Measurements from ENCODE around the gene C10orf143.

The C10orf143 gene

DNA sequence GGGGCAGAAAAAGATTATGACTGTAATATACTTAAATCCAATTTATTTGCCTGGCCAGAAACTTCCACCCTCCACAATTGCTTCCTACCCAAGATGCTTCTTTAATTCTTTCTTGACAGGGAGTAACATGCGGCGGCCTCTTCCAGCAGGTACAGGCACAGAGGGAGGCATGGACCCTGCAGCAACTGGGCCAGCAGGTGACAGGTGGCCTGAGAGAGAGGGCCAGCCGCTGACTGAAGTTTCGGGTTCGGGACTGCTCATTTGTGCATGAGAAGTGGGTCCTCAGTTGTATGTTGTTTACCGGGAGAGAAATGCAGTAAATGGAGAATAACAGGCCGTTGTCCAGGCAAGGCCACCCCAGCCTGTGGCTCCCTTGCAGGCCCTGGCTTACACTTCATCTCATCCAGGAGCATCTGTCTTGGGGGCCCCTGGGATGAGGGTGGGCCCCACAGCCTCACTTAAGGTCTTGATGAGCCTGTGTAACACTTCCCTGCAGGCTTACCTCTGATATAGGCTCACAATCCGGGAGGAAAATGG is 72.5 kb downstream of the C10orf143 start:
- DNase-seq = peak in 1 of 2 donors; percentile 38

DNA sequence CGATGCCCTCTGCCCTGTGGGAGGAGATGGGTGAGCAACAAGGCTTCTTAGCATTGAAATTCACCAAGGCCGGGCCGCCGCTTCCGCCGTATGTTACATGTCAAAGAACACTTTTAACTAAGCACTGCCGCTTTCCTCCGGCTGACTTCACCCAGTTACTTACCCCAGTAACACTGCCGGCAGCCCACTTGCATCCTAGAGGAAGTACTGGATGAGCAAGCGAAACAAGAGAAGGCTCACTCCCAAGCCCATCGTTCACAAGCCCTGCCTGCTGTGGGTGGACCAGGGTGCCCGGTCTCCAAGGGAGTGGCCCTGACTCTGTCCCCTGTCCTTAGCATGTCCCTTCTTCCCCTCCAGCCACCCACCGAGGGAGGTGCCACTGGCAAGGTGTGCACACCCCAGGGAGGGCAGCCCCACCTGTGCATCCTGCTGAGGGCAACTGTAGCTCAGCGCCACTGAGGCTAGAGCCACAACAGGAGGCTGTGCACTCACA is 73.4 kb downstream of the C10orf143 start:
- no peak overlapping the region for H3K4me3 ChIP-seq
- no peaks in the 10 kb centered on the region for H3K4me1 ChIP-seq
- no peak overlapping the region for H3K27ac ChIP-seq
- DNase-seq = peak in 1 of 2 donors; percentile 54
- TF ChIP-seq, protein P1, sequence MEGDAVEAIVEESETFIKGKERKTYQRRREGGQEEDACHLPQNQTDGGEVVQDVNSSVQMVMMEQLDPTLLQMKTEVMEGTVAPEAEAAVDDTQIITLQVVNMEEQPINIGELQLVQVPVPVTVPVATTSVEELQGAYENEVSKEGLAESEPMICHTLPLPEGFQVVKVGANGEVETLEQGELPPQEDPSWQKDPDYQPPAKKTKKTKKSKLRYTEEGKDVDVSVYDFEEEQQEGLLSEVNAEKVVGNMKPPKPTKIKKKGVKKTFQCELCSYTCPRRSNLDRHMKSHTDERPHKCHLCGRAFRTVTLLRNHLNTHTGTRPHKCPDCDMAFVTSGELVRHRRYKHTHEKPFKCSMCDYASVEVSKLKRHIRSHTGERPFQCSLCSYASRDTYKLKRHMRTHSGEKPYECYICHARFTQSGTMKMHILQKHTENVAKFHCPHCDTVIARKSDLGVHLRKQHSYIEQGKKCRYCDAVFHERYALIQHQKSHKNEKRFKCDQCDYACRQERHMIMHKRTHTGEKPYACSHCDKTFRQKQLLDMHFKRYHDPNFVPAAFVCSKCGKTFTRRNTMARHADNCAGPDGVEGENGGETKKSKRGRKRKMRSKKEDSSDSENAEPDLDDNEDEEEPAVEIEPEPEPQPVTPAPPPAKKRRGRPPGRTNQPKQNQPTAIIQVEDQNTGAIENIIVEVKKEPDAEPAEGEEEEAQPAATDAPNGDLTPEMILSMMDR (IDR thresholded peaks at IDR 0.05) = no peak
- H3K9me3 ChIP-seq = no peaks in the 10 kb centered on the region
- intact Hi-C loops (cut with DNase I; ENCODE audit: low total_unique reads) = no loop called here
- H3K36me3 ChIP-seq = no peaks in the 10 kb centered on the region
- peaks cover 0 to 5% of the 10 kb centered on the region in 2 donors for H3K27me3 ChIP-seq

More for the DNA sequence above, 72.5 kb downstream of the C10orf143 start:
- Histone ChIP-seq H3K36me3 (no peaks in the 10 kb centered on the region), H3K27ac (no peak overlapping the region), H3K4me1 (no peaks in the 10 kb centered on the region), H3K4me3 (no peak overlapping the region), H3K9me3 (no peaks in the 10 kb centered on the region), H3K27me3 (peaks cover 0 to 5% of the 10 kb centered on the region in 2 donors)
- intact Hi-C loops (cut with DNase I; ENCODE audit: low total_unique reads) = no loop called here
- TF ChIP-seq, protein P1 (IDR thresholded peaks at IDR 0.05) = no peak

DNA sequence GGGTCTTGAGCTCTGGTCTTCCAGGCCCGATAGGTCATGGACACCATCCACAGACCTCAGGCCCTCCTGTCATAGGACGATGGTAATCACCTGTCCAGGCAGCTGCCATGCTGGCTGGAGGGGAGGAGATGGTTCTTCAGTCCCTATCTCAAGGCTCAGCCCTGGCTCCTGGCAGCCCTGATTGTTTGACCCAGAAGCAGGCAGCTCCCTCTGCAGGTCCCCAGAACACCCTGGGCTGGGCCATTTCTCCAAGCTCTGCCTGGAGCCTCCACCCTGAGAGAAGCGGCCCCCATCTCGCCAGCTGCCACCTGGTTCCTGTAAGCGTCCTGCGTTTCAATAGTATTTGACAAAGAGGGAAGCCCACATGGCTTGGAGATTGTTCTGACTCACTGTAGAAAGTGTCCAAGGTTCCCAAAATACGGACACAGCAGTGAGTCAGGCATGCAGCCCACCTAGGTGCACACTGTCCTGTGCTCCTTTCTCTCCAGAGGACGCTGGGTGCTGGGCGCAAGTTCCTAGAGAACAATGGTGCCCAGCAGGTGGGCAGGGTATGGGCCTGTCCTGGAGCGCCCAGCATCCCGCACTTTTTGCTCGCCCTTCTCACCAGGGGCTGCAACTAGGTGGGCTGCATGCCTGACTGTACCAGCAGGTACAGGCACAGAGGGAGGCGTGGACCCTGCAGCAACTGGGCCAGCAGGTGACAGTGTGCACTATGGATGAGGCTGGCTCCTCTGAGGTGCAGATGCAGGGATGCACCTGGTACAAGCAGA is 74.1 kb downstream of the C10orf143 start:
- H3K36me3 ChIP-seq = no peaks in the 10 kb centered on the region
- H3K27me3 ChIP-seq = peaks cover 0 to 5% of the 10 kb centered on the region in 2 donors
- DNase-seq = peak in 1 of 2 donors; percentile 56
- H3K4me3 ChIP-seq = no peak overlapping the region
- intact Hi-C loops (cut with DNase I; ENCODE audit: low total_unique reads) = no loop called here
- no peak overlapping the region for H3K27ac ChIP-seq
- no peaks in the 10 kb centered on the region for H3K4me1 ChIP-seq
- TF ChIP-seq, protein P1 (IDR thresholded peaks at IDR 0.05) = no peak
- H3K9me3 ChIP-seq = no peaks in the 10 kb centered on the region

DNA sequence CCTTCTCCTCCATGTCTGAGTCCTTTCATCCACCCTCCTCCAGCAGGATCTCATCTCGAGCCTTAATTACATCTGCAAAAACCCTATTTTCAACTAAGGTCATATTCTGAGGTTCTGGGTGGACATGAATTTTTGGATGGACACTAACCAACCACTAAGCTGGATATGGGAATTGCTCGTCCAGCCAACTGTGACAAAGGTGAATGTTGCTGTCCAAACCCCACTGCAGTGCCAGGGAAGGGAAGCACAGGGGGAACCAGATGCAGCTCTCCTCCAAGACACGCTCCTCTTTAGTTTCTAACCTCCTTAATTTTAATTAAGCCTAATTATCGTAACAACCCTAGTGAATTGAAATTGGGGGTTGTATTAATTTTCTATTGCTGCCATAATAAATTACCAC is 81.4 kb downstream of the C10orf143 start:
- DNase-seq = peak; percentile 3 to 4
- TF ChIP-seq, protein P1 (IDR thresholded peaks at IDR 0.05) = no peak
- H3K9me3 ChIP-seq = no peaks in the 10 kb centered on the region
- intact Hi-C loops (cut with DNase I; ENCODE audit: low total_unique reads) = no loop called here
- no peaks in the 10 kb centered on the region for H3K4me1 ChIP-seq
- H3K27ac ChIP-seq = no peak overlapping the region
- H3K27me3 ChIP-seq = peaks cover 0 to 6% of the 10 kb centered on the region in 2 donors
- no peak overlapping the region for H3K4me3 ChIP-seq
- H3K36me3 ChIP-seq = no peaks in the 10 kb centered on the region

DNA sequence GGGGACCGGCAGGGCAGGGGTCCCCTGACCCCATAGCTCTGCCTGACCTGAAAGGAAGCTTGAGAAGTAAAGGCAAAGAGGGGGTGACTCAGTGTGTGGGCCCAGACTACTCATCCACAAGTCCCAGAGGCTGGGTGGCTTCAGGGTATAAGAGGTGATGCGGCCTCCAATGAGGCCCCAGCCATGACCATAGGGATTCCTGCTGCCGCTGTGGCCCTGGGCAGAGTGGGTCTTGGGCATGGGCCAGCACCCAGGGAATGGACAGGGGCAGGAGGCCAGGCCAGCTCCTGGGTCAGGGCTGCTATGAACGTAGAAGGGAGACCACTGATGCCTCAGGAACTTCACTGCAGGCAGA is 82.2 kb downstream of the C10orf143 start:
- peak; percentile 13 to 55 for DNase-seq
- peaks cover 0 to 6% of the 10 kb centered on the region in 2 donors for H3K27me3 ChIP-seq
- H3K9me3 ChIP-seq = no peaks in the 10 kb centered on the region
- H3K27ac ChIP-seq = no peak overlapping the region
- H3K4me3 ChIP-seq = no peak overlapping the region
- no peaks in the 10 kb centered on the region for H3K4me1 ChIP-seq
- no peaks in the 10 kb centered on the region for H3K36me3 ChIP-seq
- intact Hi-C loops (cut with DNase I; ENCODE audit: low total_unique reads) = no loop called here
- TF ChIP-seq, protein P1 (IDR thresholded peaks at IDR 0.05) = no peak

All from tibial artery (tissue), 4 donors.